Panc1 (cell line): ENCODE data around the gene MPL. TPM values are rescaled to one million over a fixed set of nuclear protein-coding genes. Genes with fewer than 3 reads are reported as not detected.
"Not testable (repeated sequence)": the region's sequence is repeated elsewhere in the genome, so short reads cannot be mapped to it uniquely, and the experiment has no call there.

ENCODE experiments used
- ATAC-seq: fragments of 200-7000 bp; cut with Tn5 transposase; 2 replicates; pipeline ENCODE4 v1.9.1; 2020; ENCODE audit warnings: mild to moderate bottlenecking, moderate library complexity
- BruUV-seq: library from RNA; stranded (reverse); fragments of 400-500 nt; replicated peaks from 2 replicates; lab custom pipeline; 2021; lab: Mats Ljungman, UMichigan
- CTCF ChIA-PET: fragments of 300-600 bp; sonication (Branson Sonifier 250); formaldehyde crosslinking; loops from one replicate; lab custom pipeline; 2022; ENCODE audit warnings: antibody characterized with exemption; lab: Charles Lee
- POLR2A ChIA-PET: fragments of 300-600 bp; sonication (Branson Sonifier 250); formaldehyde crosslinking; loops from one replicate; lab custom pipeline; 2022; ENCODE audit warnings: antibody characterized with exemption; lab: Charles Lee
- DNase-seq: peaks from one replicate; pipeline ENCODE4 v3.0.0-alpha.2; 2010; ENCODE audit warnings: low read depth, low spot score
- H3K27ac ChIP-seq: 2 replicates; pipeline ENCODE4 v1.5.1; 2011; ENCODE audit warnings: mild to moderate bottlenecking, low read length, inconsistent platforms
- H3K27me3 ChIP-seq: fragments of 200-500 bp; sonication (Bioruptor generic); 2 replicates; pipeline ENCODE4 v1.6.0; 2014; ENCODE audit warnings: low read length, inconsistent platforms; ENCODE audit not compliant: control insufficient read depth, insufficient read depth
- H3K36me3 ChIP-seq: fragments of 200-500 bp; sonication (Bioruptor generic); 2 replicates; pipeline ENCODE4 v1.5.1; 2014; ENCODE audit warnings: inconsistent platforms, mild to moderate bottlenecking, low read length, moderate library complexity; ENCODE audit not compliant: control insufficient read depth, insufficient read depth
- H3K4me1 ChIP-seq: 2 replicates; pipeline ENCODE4 v1.5.1; 2011; ENCODE audit warnings: inconsistent platforms, mild to moderate bottlenecking, low read length, moderate library complexity; ENCODE audit not compliant: control insufficient read depth, insufficient read depth
- H3K4me3 ChIP-seq, 2 experiments: 2 replicates each; pipeline ENCODE4 v1.5.1; 2011 to 2012; ENCODE audit warnings: low read depth in 2 of 2, low read length in 2 of 2, mild to moderate bottlenecking in 2 of 2, inconsistent platforms in 1 of 2, moderate library complexity in 1 of 2
- H3K9me3 ChIP-seq: fragments of 200-500 bp; sonication (Bioruptor generic); 2 replicates; pipeline ENCODE4 v1.5.1; 2014; ENCODE audit warnings: low read depth, mild to moderate bottlenecking, inconsistent platforms, low read length, moderate library complexity; ENCODE audit not compliant: control insufficient read depth, insufficient read depth
- CTCF ChIP-seq: fragments of 450-650 bp; IDR thresholded peaks from 2 replicates; pipeline ENCODE4 v1.5.1; 2017; ENCODE audit warnings: mild to moderate bottlenecking
- POLR2AphosphoS5 ChIP-seq: IDR thresholded peaks from 2 replicates; pipeline ENCODE4 v1.6.1; 2012; ENCODE audit warnings: mild to moderate bottlenecking, low read depth, low read length, moderate library complexity
- REST ChIP-seq, 2 experiments: IDR thresholded peaks; 2 replicates each; pipeline ENCODE4 v1.6.1; 2011 to 2012; ENCODE audit warnings: low read depth in 2 of 2, control low read depth in 1 of 2, low read length in 1 of 2, mild to moderate bottlenecking in 1 of 2, moderate library complexity in 1 of 2; ENCODE audit not compliant: insufficient read depth in 1 of 2
- SIN3A ChIP-seq: IDR thresholded peaks from 2 replicates; pipeline ENCODE4 v1.6.1; 2012; ENCODE audit warnings: low read depth, mild to moderate bottlenecking, low read length, moderate library complexity, borderline replicate concordance; ENCODE audit not compliant: insufficient read depth
- TCF7L2 ChIP-seq: IDR thresholded peaks from 2 replicates; pipeline ENCODE4 v1.6.1; 2011; ENCODE audit warnings: mild to moderate bottlenecking, low read depth, low read length, inconsistent platforms
- in situ Hi-C: cut with HindIII; loops from 2 replicates; pipeline ENCODE4 v1.10.0; 2016; ENCODE audit warnings: low sequenced_read_pairs, low pct_unique_long_range_greater_than_20kb
- intact Hi-C: fragments of 100-400 bp; cut with micrococcal nuclease; formaldehyde crosslinking; loops from one replicate; pipeline ENCODE4 v1.10.0; 2022; ENCODE audit not compliant: unreplicated experiment
- total RNA-seq: library from RNA; stranded (reverse); gene quantifications from one replicate; pipeline ENCODE4 v1.2.1, GENCODE V29; 2021; ENCODE audit not compliant: unreplicated experiment

MPL gene
- total RNA-seq, 1 experiment from 2014 or later = not detected

GRCh38 chr1:43368646-43369020 is 31.0 kb downstream of the MPL start:
- Histone ChIP-seq H3K9me3 (no peaks in the 10 kb centered on the region), H3K27me3 (no peaks in the 10 kb centered on the region), H3K4me1 (peaks cover 22% of the 10 kb centered on the region), H3K27ac (peak overlapping the region; percentile 97), H3K4me3 (peak overlapping the region; percentile 83 to 89), H3K36me3 (no peaks in the 10 kb centered on the region; the same call in 1 of the 2 replicates)
- ChIA-PET CTCF (interaction anchor here (1.2 kb wide), 1 partner anchor 142 kb away, joined by 3 read pairs; no protein-coding TSS in a partner anchor), POLR2A (no interaction called here)
- intact Hi-C loops = no loop called here
- TF ChIP-seq POLR2AphosphoS5 = no peak
- TF ChIP-seq CTCF = no peak
- no peak for TF ChIP-seq REST (IDR thresholded peaks at IDR 0.05; ENCODE audit: insufficient read depth in 1 of 2, low read depth in 2 of 2, low read length in 1 of 2)
- no peak for TF ChIP-seq SIN3A
- DNase-seq (no peak), ATAC-seq (no peak)
- TSS peak; percentile 92 for BruUV-seq
- in situ Hi-C loops = no loop called here

GRCh38 chr1:43369779-43370178 is 32.2 kb downstream of the MPL start:
- H3K36me3 ChIP-seq, in situ Hi-C loops, H3K4me3 ChIP-seq, ATAC-seq, H3K27ac ChIP-seq, intact Hi-C loops, BruUV-seq, DNase-seq, H3K27me3 ChIP-seq, H3K9me3 ChIP-seq: not testable (repeated sequence)
- POLR2A ChIA-PET = interaction anchor here (0.6 kb wide), 1 partner anchor 127 kb away, joined by 3 read pairs; no protein-coding TSS in a partner anchor
- peaks cover 22% of the 10 kb centered on the region for H3K4me1 ChIP-seq
- CTCF ChIA-PET = interaction anchor here (0.6 kb wide), 1 partner anchor 134 kb away, joined by 3 read pairs; no protein-coding TSS in a partner anchor

GRCh38 chr1:43370564-43370963 is 32.9 kb downstream of the MPL start:
- ChIA-PET POLR2A (no interaction called here), CTCF (no interaction called here)
- Histone ChIP-seq H3K9me3 (no peaks in the 10 kb centered on the region), H3K27ac (no peak overlapping the region), H3K27me3 (no peaks in the 10 kb centered on the region), H3K4me3 (no peak overlapping the region), H3K4me1 (peaks cover 22% of the 10 kb centered on the region), H3K36me3 (no peaks in the 10 kb centered on the region; the same call in 1 of the 2 replicates)
- no peak for DNase-seq
- ATAC-seq = no peak
- BruUV-seq = no TSS peak
- in situ Hi-C loops (no loop called here), intact Hi-C loops (no loop called here)
- TF ChIP-seq TCF7L2 = no peak
